Endothelial cell (in vitro differentiated cells): ENCODE results near the gene ARID1B. TPM values are rescaled to one million over a fixed set of nuclear protein-coding genes. Genes with fewer than 3 reads are reported as not detected.
A peak's percentile ranks its signal among the peaks of the same experiment; 100 is the strongest.

ENCODE experiments used
- DNase-seq: peaks from one replicate; pipeline ENCODE4 v3.0.0; 2021; ENCODE audit warnings: low spot score
- H3K27ac Mint-ChIP-seq: one replicate; pipeline ENCODE4 v1.8.0; 2021; ENCODE audit warnings: mixed read lengths, inconsistent platforms; ENCODE audit not compliant: unreplicated experiment
- H3K27me3 Mint-ChIP-seq: one replicate; pipeline ENCODE4 v1.8.0; 2021; ENCODE audit warnings: mild to moderate bottlenecking, moderate library complexity, mixed read lengths, inconsistent platforms; ENCODE audit not compliant: unreplicated experiment
- H3K36me3 Mint-ChIP-seq: one replicate; pipeline ENCODE4 v1.8.0; 2021; ENCODE audit warnings: mild to moderate bottlenecking, low read depth, mixed read lengths, inconsistent platforms; ENCODE audit not compliant: unreplicated experiment
- H3K4me1 Mint-ChIP-seq: one replicate; pipeline ENCODE4 v1.8.0; 2021; ENCODE audit warnings: mild to moderate bottlenecking, mixed read lengths, inconsistent platforms; ENCODE audit not compliant: unreplicated experiment
- H3K4me3 Mint-ChIP-seq: one replicate; pipeline ENCODE4 v1.8.0; 2021; ENCODE audit warnings: mild to moderate bottlenecking, mixed read lengths, inconsistent platforms; ENCODE audit not compliant: unreplicated experiment
- H3K9me3 Mint-ChIP-seq: one replicate; pipeline ENCODE4 v1.8.0; 2021; ENCODE audit warnings: mixed read lengths, inconsistent platforms; ENCODE audit not compliant: unreplicated experiment
- CTCF ChIP-seq: fragments of 200-600 bp; sonication (generic); IDR thresholded peaks from one replicate; pipeline ENCODE4 v1.5.0; 2021; ENCODE audit warnings: antibody characterized with exemption; ENCODE audit not compliant: unreplicated experiment
- total RNA-seq: library from RNA; stranded (reverse); fragmentation: NEBNext Ultra II Directional; extraction: Animal tissue kit (Norgen Biotek cat#: 25700); gene quantifications from one replicate; pipeline ENCODE4 v1.2.1, GENCODE V29; 2021; ENCODE audit not compliant: unreplicated experiment

The ARID1B gene
- total RNA-seq, 1 donor from 2014 or later, result 104 TPM

GRCh38 chr6:156911581-156911980 lies 134.4 kb downstream of the ARID1B start:
- DNase-seq, result no peak
- Mint-ChIP-seq H3K36me3 (peaks cover 7% of the 10 kb centered on the region), H3K4me3 (no peak overlapping the region), H3K27ac (no peak overlapping the region), H3K27me3 (peaks cover 9% of the 10 kb centered on the region), H3K9me3 (no peaks in the 10 kb centered on the region), H3K4me1 (peaks cover 21% of the 10 kb centered on the region)
- TF ChIP-seq CTCF, result no peak

- Mint-ChIP-seq H3K36me3 (peaks cover 4% of the 10 kb centered on the region), H3K9me3 (no peaks in the 10 kb centered on the region), H3K4me3 (no peak overlapping the region), H3K27ac (peak overlapping the region; percentile 25), H3K27me3 (peaks cover 7% of the 10 kb centered on the region), H3K4me1 (peaks cover 28% of the 10 kb centered on the region)
- TF ChIP-seq CTCF, result no peak
- no peak for DNase-seq
These were observed 135.3 kb downstream of the ARID1B start for GRCh38 chr6:156912431-156912830.

GRCh38 chr6:156914181-156914580 lies 137.0 kb downstream of the ARID1B start:
- TF ChIP-seq CTCF, result no peak
- DNase-seq, result no peak
- no peaks in the 10 kb centered on the region for H3K9me3 Mint-ChIP-seq
- no peak overlapping the region for H3K4me3 Mint-ChIP-seq
- peaks cover 5% of the 10 kb centered on the region for H3K27me3 Mint-ChIP-seq
- H3K27ac Mint-ChIP-seq, result no peak overlapping the region
- peaks cover 4% of the 10 kb centered on the region for H3K36me3 Mint-ChIP-seq
- peaks cover 29% of the 10 kb centered on the region for H3K4me1 Mint-ChIP-seq

- TF ChIP-seq CTCF, result no peak
- Mint-ChIP-seq H3K36me3 (peaks cover 4% of the 10 kb centered on the region), H3K9me3 (no peaks in the 10 kb centered on the region), H3K27me3 (peaks cover 5% of the 10 kb centered on the region), H3K4me1 (peaks cover 31% of the 10 kb centered on the region), H3K4me3 (no peak overlapping the region), H3K27ac (no peak overlapping the region)
- DNase-seq, result no peak
These were observed 139.1 kb downstream of the ARID1B start for GRCh38 chr6:156916130-156916801.

GRCh38 chr6:156917213-156917612 lies 140.0 kb downstream of the ARID1B start:
- peaks cover 25% of the 10 kb centered on the region for H3K4me1 Mint-ChIP-seq
- H3K27me3 Mint-ChIP-seq, result peaks cover 3% of the 10 kb centered on the region
- no peak for TF ChIP-seq CTCF
- no peaks in the 10 kb centered on the region for H3K9me3 Mint-ChIP-seq
- no peak overlapping the region for H3K4me3 Mint-ChIP-seq
- peaks cover 4% of the 10 kb centered on the region for H3K36me3 Mint-ChIP-seq
- DNase-seq, result no peak
- peak overlapping the region; percentile 13 for H3K27ac Mint-ChIP-seq
